ENCODE measurements around the gene ZBTB7C. TPM values are rescaled to one million over a fixed set of nuclear protein-coding genes. Genes with fewer than 3 reads are reported as not detected.

The ZBTB7C gene
- total RNA-seq, 1 donor from 2014 or later, result 0.11 TPM

DNA sequence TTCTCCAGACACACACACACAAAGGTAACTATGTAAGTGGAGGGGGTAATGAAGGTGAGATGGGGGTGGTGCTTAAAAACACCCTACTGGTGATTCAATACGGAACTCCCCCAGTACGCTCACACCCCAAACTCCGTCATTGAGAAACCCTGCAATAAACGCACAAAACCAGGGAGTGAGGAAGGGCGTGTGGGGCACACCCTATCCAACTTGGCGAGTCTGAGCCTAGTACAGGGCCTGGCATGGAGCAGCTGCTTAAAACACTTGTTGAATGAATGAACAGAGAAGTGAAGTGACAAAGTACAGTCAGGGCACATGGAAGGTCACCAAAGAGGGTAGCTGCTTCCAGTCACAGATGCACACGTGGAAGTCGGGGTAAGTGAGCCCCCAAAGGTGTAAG is 331.9 kb downstream of the ZBTB7C start:
- H3K36me3 Mint-ChIP-seq (ENCODE audit: unreplicated experiment), result no peaks in the 10 kb centered on the region
- no peak overlapping the region for H3K4me3 Mint-ChIP-seq (ENCODE audit: unreplicated experiment)
- TF ChIP-seq, protein P1, sequence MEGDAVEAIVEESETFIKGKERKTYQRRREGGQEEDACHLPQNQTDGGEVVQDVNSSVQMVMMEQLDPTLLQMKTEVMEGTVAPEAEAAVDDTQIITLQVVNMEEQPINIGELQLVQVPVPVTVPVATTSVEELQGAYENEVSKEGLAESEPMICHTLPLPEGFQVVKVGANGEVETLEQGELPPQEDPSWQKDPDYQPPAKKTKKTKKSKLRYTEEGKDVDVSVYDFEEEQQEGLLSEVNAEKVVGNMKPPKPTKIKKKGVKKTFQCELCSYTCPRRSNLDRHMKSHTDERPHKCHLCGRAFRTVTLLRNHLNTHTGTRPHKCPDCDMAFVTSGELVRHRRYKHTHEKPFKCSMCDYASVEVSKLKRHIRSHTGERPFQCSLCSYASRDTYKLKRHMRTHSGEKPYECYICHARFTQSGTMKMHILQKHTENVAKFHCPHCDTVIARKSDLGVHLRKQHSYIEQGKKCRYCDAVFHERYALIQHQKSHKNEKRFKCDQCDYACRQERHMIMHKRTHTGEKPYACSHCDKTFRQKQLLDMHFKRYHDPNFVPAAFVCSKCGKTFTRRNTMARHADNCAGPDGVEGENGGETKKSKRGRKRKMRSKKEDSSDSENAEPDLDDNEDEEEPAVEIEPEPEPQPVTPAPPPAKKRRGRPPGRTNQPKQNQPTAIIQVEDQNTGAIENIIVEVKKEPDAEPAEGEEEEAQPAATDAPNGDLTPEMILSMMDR (IDR thresholded peaks at IDR 0.05), result no peak
- H3K27ac Mint-ChIP-seq (ENCODE audit: unreplicated experiment), result no peak overlapping the region
- H3K27me3 Mint-ChIP-seq (ENCODE audit: unreplicated experiment), result peaks cover 24% of the 10 kb centered on the region
- H3K4me1 Mint-ChIP-seq (ENCODE audit: unreplicated experiment), result peaks cover 16% of the 10 kb centered on the region
- DNase-seq (ENCODE audit: extremely low spot score, unreplicated experiment), result no peak
- H3K9me3 Mint-ChIP-seq (ENCODE audit: unreplicated experiment), result no peaks in the 10 kb centered on the region

DNA sequence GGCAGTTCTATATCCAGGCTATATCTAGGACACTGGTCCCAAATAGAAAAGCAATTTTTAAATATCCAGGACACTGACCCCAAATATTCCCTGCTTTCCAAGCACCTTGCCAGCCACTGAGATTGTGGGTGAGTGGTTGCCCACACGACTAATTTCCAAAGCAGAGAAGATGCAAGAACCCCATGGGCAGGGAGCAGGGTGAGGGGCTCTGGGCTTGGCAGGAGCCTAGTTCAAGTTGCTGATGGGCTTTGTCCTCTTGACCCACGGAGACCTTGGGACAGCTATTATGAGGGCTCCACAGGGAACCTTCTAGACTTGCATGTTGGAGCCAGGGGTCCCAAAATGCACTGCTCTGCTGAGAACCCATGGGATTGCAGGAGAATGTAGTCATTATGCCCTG is 332.7 kb downstream of the ZBTB7C start:
- Mint-ChIP-seq H3K27ac (ENCODE audit: unreplicated experiment) (no peak overlapping the region), H3K9me3 (ENCODE audit: unreplicated experiment) (no peaks in the 10 kb centered on the region), H3K4me1 (ENCODE audit: unreplicated experiment) (peaks cover 21% of the 10 kb centered on the region), H3K27me3 (ENCODE audit: unreplicated experiment) (peaks cover 18% of the 10 kb centered on the region), H3K36me3 (ENCODE audit: unreplicated experiment) (no peaks in the 10 kb centered on the region), H3K4me3 (ENCODE audit: unreplicated experiment) (no peak overlapping the region)
- TF ChIP-seq, protein P1 (IDR thresholded peaks at IDR 0.05), result no peak
- DNase-seq (ENCODE audit: extremely low spot score, unreplicated experiment), result no peak

DNA sequence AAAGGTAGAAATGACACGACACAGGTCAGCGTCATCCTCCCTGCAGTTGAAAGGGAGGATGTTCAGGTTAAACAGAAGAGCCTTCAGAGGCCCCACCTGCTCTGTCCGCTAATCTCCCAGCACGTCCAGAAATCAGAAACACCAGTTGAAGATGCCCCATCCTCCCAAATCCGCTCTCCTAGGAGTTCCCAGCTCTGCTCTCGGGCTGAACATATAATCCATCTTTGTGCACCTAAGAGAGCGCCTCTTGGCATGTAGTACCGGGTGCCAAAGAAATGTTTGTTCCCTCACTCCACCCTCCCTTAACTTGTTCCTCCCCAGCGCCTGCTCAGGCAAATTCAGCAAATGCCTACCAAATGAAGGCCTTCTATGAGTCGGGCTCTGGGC is 333.5 kb downstream of the ZBTB7C start:
- Mint-ChIP-seq H3K27me3 (ENCODE audit: unreplicated experiment) (peaks cover 16% of the 10 kb centered on the region), H3K4me1 (ENCODE audit: unreplicated experiment) (peaks cover 21% of the 10 kb centered on the region), H3K4me3 (ENCODE audit: unreplicated experiment) (no peak overlapping the region), H3K27ac (ENCODE audit: unreplicated experiment) (no peak overlapping the region), H3K9me3 (ENCODE audit: unreplicated experiment) (no peaks in the 10 kb centered on the region), H3K36me3 (ENCODE audit: unreplicated experiment) (no peaks in the 10 kb centered on the region)
- TF ChIP-seq, protein P1 (IDR thresholded peaks at IDR 0.05), result no peak
- DNase-seq (ENCODE audit: extremely low spot score, unreplicated experiment), result no peak

DNA sequence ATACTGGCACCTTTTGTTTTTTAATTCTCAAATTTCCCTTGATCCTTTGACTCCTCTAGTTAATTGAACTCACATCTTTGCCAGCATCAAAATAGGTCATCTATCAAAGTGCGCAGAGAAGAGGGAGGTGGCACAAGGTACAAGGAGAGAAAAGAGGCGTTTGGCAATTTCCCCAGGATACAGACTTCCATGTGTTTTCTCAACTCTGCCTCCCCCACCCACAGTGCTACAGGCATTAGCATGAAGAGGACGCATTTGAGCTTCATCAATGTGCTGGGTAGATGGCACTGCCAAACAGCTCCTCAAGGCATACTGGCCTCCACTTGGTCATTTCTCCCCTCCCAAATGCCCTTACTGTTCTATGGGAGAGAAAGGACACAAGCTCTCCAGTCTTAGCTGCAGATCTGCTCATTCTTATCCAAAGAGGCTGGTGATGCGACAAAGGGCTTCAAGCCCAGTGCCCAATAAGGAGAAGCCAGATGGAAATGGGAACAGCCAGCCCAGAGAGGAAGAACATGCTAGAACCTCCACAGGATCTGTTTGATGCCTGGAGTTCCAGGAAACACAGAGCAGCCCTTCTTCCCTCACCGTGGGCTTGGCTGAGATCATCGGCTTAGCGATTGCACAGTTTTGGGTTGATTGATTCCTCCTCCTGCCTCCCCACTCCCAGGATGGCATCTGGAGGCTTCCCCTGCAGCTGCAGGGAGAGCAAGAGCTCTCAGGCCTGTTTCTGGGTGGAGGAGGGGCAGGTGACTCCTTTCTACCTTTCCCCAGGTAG is 334.1 kb downstream of the ZBTB7C start:
- H3K4me3 Mint-ChIP-seq (ENCODE audit: unreplicated experiment), result no peak overlapping the region
- TF ChIP-seq, protein P1 (IDR thresholded peaks at IDR 0.05), result no peak
- H3K9me3 Mint-ChIP-seq (ENCODE audit: unreplicated experiment), result no peaks in the 10 kb centered on the region
- H3K27me3 Mint-ChIP-seq (ENCODE audit: unreplicated experiment), result peaks cover 15% of the 10 kb centered on the region
- no peak overlapping the region for H3K27ac Mint-ChIP-seq (ENCODE audit: unreplicated experiment)
- H3K36me3 Mint-ChIP-seq (ENCODE audit: unreplicated experiment), result no peaks in the 10 kb centered on the region
- no peak for DNase-seq (ENCODE audit: extremely low spot score, unreplicated experiment)
- peaks cover 21% of the 10 kb centered on the region for H3K4me1 Mint-ChIP-seq (ENCODE audit: unreplicated experiment)

DNA sequence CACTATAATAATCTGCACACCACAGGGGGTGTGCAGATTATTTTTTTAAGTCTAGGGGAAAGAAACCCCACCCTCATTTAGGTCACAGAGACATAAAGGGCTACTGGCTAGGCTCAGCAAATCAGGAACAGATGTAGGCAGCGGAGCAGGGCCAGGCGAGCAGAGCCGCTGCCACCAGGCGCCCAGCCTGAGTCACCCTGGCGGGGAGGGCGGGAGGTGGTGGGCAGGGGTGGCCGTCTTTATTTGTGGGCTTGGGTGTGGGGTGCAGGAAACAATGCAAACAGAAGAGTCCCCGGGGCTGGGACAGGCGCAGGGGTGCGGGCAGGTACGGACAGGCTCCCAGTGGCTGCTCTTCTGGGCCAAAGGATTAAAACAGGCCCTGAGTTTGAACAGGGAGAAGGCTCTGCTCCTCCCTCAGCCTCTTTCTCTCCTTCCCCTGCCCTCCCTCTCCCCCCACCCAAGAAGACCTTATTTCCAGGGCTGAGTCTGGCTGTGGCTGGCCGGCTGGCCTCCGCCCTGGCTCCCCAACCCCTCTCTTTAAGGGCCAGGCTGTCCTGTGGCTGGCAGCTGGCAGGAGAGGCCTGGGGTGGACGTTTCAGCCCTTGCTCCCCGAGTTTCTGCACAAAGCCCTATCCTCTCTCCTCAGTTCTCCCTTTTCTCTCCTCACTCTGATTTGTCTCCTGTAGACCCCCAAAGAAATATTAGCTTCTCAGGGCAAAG is 335.8 kb downstream of the ZBTB7C start:
- Mint-ChIP-seq H3K9me3 (ENCODE audit: unreplicated experiment) (no peaks in the 10 kb centered on the region), H3K36me3 (ENCODE audit: unreplicated experiment) (no peaks in the 10 kb centered on the region), H3K27me3 (ENCODE audit: unreplicated experiment) (peaks cover 11% of the 10 kb centered on the region), H3K4me1 (ENCODE audit: unreplicated experiment) (peaks cover 21% of the 10 kb centered on the region), H3K27ac (ENCODE audit: unreplicated experiment) (peak overlapping the region; percentile 74), H3K4me3 (ENCODE audit: unreplicated experiment) (no peak overlapping the region)
- TF ChIP-seq, protein P1 (IDR thresholded peaks at IDR 0.05), result no peak
- no peak for DNase-seq (ENCODE audit: extremely low spot score, unreplicated experiment)

Data from osteocyte (in vitro differentiated cells).